D721Med (cell line): ENCODE data around the gene FYN.

Experiments
- DNase-seq: peaks from one replicate; pipeline ENCODE4 v3.0.0; 2011; ENCODE audit warnings: low spot score; ENCODE audit not compliant: insufficient read length
- FAIRE-seq: peaks from 2 replicates; lab custom pipeline; 2011; peaks lifted over from hg19 to GRCh38; lab: Jason Lieb, UNC
- CTCF ChIP-seq: IDR thresholded peaks from 2 replicates; pipeline ENCODE4 v1.5.1; 2012; ENCODE audit warnings: mild to moderate bottlenecking, control low read depth; ENCODE audit not compliant: insufficient read depth; ENCODE audit errors: missing control alignments

Gene FYN

GRCh38 chr6:111738631-111739030 is 134.6 kb downstream of the FYN start:
- FAIRE-seq = no peak
- no peak for DNase-seq
- no peak for TF ChIP-seq CTCF

- no peak for DNase-seq
- FAIRE-seq = no peak
- no peak for TF ChIP-seq CTCF
These were observed 135.1 kb downstream of the FYN start for GRCh38 chr6:111738156-111738555.

- DNase-seq (no peak), FAIRE-seq (no peak)
- no peak for TF ChIP-seq CTCF
These were observed 136.2 kb downstream of the FYN start for GRCh38 chr6:111737065-111737521.

- FAIRE-seq = no peak
- DNase-seq = no peak
- no peak for TF ChIP-seq CTCF
These were observed 137.1 kb downstream of the FYN start for GRCh38 chr6:111736005-111736608.

GRCh38 chr6:111734068-111735061 is 138.9 kb downstream of the FYN start:
- no peak for DNase-seq
- no peak for TF ChIP-seq CTCF
- FAIRE-seq = no peak

GRCh38 chr6:111732390-111732789 is 140.9 kb downstream of the FYN start:
- DNase-seq (no peak), FAIRE-seq (no peak)
- no peak for TF ChIP-seq CTCF
